K562 (cell line): ENCODE measurements around the gene COMTD1. TPM values are rescaled to one million over a fixed set of nuclear protein-coding genes. Genes with fewer than 3 reads are reported as not detected.

ENCODE experiments used
- CBX8 ChIP-seq: fragments of 200-600 bp; sonication (generic); IDR thresholded peaks from 2 replicates; pipeline ENCODE4 v1.6.1; 2012; ENCODE audit warnings: borderline replicate concordance, mixed run types, low read depth, mild to moderate bottlenecking, moderate library complexity, mixed read lengths, low read length, control low read depth, inconsistent platforms; ENCODE audit not compliant: poor library complexity, severe bottlenecking; ENCODE audit errors: extremely low read depth
- DIDO1 ChIP-seq: fragments of 450-650 bp; IDR thresholded peaks from 2 replicates; pipeline ENCODE4 v1.6.1; 2016; ENCODE audit warnings: low read depth, missing biosample characterization, missing genetic modification characterization
- DPF2 ChIP-seq: fragments of 450-650 bp; IDR thresholded peaks from 2 replicates; pipeline ENCODE4 v1.6.1; 2016
- ELF2 ChIP-seq: fragments of 250-450 bp; sonication (Bioruptor Pico); IDR thresholded peaks from 2 replicates; pipeline ENCODE4 v1.5.0; 2021; ENCODE audit warnings: mild to moderate bottlenecking
- HNRNPH1 ChIP-seq: fragments of 200-400 bp; formaldehyde crosslinking; optimal IDR thresholded peaks from 2 replicates; pipeline ENCODE3; 2017; ENCODE audit warnings: low read depth, mild to moderate bottlenecking, low read length, moderate library complexity
- KDM2B ChIP-seq: fragments of 250-450 bp; sonication (Bioruptor Pico); IDR thresholded peaks from 2 replicates; pipeline ENCODE4 v1.8.0; 2021; ENCODE audit warnings: mild to moderate bottlenecking, moderate library complexity
- MECOM ChIP-seq: fragments of 250-450 bp; sonication (Bioruptor Pico); IDR thresholded peaks from 2 replicates; pipeline ENCODE4 v1.8.0; 2022; ENCODE audit warnings: inconsistent platforms
- MTF1 ChIP-seq: fragments of 250-450 bp; sonication (Bioruptor Pico); IDR thresholded peaks from 2 replicates; pipeline ENCODE4 v1.9.0; 2021; ENCODE audit warnings: moderate library complexity, mild to moderate bottlenecking, inconsistent platforms, borderline replicate concordance
- NR2C1 ChIP-seq, 2 experiments: fragments of 450-650 bp; IDR thresholded peaks; 2 replicates each; pipeline ENCODE4 v1.6.1; 2017; ENCODE audit warnings: mild to moderate bottlenecking in 2 of 2, antibody characterized with exemption in 1 of 2, inconsistent platforms in 1 of 2, missing compliant biosample characterization in 1 of 2, missing genetic modification characterization in 1 of 2
- POLR2B ChIP-seq: fragments of 450-650 bp; IDR thresholded peaks from 2 replicates; pipeline ENCODE4 v1.6.1; 2018; ENCODE audit warnings: low read depth; ENCODE audit not compliant: partially characterized antibody
- YY1 ChIP-seq, 3 experiments: IDR thresholded peaks; 2 replicates each; pipeline ENCODE4 v1.6.1; 2011; ENCODE audit warnings: low read length in 2 of 3, mild to moderate bottlenecking in 2 of 3, moderate library complexity in 2 of 3, borderline replicate concordance in 1 of 3, control low read depth in 1 of 3, low read depth in 1 of 3; ENCODE audit not compliant: insufficient read depth in 3 of 3, insufficient replicate concordance in 2 of 3, control insufficient read depth in 1 of 3, insufficient read length in 1 of 3; ENCODE audit errors: extremely low read depth in 1 of 3
- ZNF780A ChIP-seq: fragments of 250-450 bp; sonication (Bioruptor Pico); IDR thresholded peaks from 2 replicates; pipeline ENCODE4 v1.5.0; 2021; ENCODE audit warnings: mild to moderate bottlenecking
- polyA plus RNA-seq, 8 experiments: library from polyadenylated mRNA; depleted of rRNA in 4 of 8; stranded (reverse) in 5 of 8; unstranded in 3 of 8; fragments of >200 nt; fragmentation: Nextera tagmentation in 2 of 8; fragmentation: Illumina TruSeq in 1 of 8; extraction: Ambion mirVana in 2 of 8; extraction: Trizol in 1 of 8; gene quantifications; 2 replicates each; pipeline versions ENCODE4 v1.2.1 to v1.2.3, GENCODE V29; 2011 to 2014; ENCODE audit warnings: inconsistent platforms in 1 of 8, missing spikeins in 1 of 8
- total RNA-seq, 7 experiments: library from RNA; depleted of rRNA in 6 of 7; stranded (reverse); fragments of >200 nt in 6 of 7; fragmentation: Illumina TruSeq in 2 of 7; extraction: Trizol in 2 of 7; gene quantifications; 2 replicates each; pipeline versions ENCODE4 v1.2.1 to v1.2.3, GENCODE V29; 2011 to 2021; ENCODE audit warnings: low replicate concordance in 1 of 7
- TF ChIP-seq, protein P1 (sequence below): fragments of 450-650 bp; IDR thresholded peaks from 2 replicates; pipeline ENCODE4 v1.6.1; 2016; ENCODE audit warnings: borderline replicate concordance
- TF ChIP-seq, protein P2 (sequence below): fragments of 450-650 bp; conservative IDR thresholded peaks from 2 replicates; pipeline ENCODE4 v1.6.1; 2016; ENCODE audit warnings: missing genetic modification characterization, low read depth, mild to moderate bottlenecking, control low read depth, missing compliant biosample characterization
- TF ChIP-seq, protein P3 (sequence below): fragments of 450-650 bp; IDR thresholded peaks from 2 replicates; pipeline ENCODE4 v1.6.1; 2017; ENCODE audit warnings: antibody characterized with exemption, mild to moderate bottlenecking

Gene COMTD1
- total and polyA plus RNA-seq, 9 of the 15 experiments (the other 6 are each of a cell fraction or from before 2014, with no cell fraction given): 0.41 to 112 (median 13.7) TPM

DNA sequence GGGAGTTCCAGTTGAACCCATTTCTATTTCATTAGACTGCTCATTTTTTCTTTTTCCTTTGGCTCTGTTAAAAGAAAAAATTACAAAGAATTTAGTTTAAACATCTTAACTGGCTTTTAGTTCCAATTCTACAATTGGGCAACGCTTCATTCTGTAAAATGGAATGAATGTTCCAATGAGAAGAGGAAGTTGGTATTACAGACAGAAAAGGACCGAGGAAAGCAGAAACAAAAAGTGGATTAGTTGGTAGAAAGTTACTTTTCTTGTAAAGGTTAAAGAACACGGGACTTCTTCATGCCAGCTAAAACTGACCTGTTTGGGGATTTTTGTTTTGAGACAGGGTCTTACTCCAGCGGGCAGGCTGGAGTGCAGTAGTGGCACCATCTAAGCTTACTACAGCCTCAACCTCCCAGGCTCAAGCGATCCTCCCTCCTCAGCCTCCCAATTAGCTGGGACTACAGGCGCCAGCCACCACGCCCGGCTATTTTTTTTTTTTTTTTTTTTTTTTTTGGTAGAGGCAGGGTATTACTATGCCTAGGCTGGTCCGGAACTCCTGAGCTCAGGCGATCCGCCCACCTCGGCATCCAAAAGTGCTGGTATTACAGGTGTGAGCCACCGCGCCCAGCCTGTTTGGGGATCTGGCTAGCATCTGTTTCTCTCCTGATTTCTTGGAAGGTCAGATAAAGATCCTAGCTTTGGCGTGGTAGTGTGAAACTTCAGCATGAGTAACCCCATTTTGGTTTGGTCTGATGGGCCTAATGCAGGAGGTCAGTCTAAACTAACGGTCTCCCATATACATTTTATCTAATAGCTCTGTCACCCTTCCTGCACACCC, 26.5 kb downstream of the COMTD1 start (continued):
- TF ChIP-seq ELF2 (no peak; the same call in 1 of the 2 replicates), DIDO1 (tag) (peak; percentile 73; the same call in 1 of the 2 replicates), DPF2 (no peak), POLR2B (no peak), CBX8 (no peak), KDM2B (CRISPR knock-in tag) (peak; percentile 43; the same call in 1 of the 2 replicates), ZNF780A (no peak), MTF1 (CRISPR knock-in tag) (peak; percentile 84; the same call in 1 of the 2 replicates), HNRNPH1 (no peak), MECOM (CRISPR knock-in tag) (peak; percentile 94), NR2C1 (IDR thresholded peaks at IDR 0.05) (no peak), NR2C1 (tag; IDR thresholded peaks at IDR 0.05) (peak; percentile 89), YY1 (IDR thresholded peaks at IDR 0.05; ENCODE audit: borderline replicate concordance in 1 of 3, control insufficient read depth in 1 of 3, extremely low read depth in 1 of 3, insufficient read depth in 3 of 3, insufficient read length in 1 of 3, insufficient replicate concordance in 2 of 3, low read depth in 1 of 3, low read length in 2 of 3) (peak in 1 of 3 experiments; percentile 8)
- TF ChIP-seq, protein P1, sequence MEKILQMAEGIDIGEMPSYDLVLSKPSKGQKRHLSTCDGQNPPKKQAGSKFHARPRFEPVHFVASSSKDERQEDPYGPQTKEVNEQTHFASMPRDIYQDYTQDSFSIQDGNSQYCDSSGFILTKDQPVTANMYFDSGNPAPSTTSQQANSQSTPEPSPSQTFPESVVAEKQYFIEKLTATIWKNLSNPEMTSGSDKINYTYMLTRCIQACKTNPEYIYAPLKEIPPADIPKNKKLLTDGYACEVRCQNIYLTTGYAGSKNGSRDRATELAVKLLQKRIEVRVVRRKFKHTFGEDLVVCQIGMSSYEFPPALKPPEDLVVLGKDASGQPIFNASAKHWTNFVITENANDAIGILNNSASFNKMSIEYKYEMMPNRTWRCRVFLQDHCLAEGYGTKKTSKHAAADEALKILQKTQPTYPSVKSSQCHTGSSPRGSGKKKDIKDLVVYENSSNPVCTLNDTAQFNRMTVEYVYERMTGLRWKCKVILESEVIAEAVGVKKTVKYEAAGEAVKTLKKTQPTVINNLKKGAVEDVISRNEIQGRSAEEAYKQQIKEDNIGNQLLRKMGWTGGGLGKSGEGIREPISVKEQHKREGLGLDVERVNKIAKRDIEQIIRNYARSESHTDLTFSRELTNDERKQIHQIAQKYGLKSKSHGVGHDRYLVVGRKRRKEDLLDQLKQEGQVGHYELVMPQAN: no peak
- TF ChIP-seq, protein P2, sequence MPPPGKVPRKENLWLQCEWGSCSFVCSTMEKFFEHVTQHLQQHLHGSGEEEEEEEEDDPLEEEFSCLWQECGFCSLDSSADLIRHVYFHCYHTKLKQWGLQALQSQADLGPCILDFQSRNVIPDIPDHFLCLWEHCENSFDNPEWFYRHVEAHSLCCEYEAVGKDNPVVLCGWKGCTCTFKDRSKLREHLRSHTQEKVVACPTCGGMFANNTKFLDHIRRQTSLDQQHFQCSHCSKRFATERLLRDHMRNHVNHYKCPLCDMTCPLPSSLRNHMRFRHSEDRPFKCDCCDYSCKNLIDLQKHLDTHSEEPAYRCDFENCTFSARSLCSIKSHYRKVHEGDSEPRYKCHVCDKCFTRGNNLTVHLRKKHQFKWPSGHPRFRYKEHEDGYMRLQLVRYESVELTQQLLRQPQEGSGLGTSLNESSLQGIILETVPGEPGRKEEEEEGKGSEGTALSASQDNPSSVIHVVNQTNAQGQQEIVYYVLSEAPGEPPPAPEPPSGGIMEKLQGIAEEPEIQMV (tag): peak; percentile 87
- TF ChIP-seq, protein P3, sequence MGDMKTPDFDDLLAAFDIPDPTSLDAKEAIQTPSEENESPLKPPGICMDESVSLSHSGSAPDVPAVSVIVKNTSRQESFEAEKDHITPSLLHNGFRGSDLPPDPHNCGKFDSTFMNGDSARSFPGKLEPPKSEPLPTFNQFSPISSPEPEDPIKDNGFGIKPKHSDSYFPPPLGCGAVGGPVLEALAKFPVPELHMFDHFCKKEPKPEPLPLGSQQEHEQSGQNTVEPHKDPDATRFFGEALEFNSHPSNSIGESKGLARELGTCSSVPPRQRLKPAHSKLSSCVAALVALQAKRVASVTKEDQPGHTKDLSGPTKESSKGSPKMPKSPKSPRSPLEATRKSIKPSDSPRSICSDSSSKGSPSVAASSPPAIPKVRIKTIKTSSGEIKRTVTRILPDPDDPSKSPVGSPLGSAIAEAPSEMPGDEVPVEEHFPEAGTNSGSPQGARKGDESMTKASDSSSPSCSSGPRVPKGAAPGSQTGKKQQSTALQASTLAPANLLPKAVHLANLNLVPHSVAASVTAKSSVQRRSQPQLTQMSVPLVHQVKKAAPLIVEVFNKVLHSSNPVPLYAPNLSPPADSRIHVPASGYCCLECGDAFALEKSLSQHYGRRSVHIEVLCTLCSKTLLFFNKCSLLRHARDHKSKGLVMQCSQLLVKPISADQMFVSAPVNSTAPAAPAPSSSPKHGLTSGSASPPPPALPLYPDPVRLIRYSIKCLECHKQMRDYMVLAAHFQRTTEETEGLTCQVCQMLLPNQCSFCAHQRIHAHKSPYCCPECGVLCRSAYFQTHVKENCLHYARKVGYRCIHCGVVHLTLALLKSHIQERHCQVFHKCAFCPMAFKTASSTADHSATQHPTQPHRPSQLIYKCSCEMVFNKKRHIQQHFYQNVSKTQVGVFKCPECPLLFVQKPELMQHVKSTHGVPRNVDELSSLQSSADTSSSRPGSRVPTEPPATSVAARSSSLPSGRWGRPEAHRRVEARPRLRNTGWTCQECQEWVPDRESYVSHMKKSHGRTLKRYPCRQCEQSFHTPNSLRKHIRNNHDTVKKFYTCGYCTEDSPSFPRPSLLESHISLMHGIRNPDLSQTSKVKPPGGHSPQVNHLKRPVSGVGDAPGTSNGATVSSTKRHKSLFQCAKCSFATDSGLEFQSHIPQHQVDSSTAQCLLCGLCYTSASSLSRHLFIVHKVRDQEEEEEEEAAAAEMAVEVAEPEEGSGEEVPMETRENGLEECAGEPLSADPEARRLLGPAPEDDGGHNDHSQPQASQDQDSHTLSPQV: peak; percentile 100
